RWPE2 (cell line): Measurements from ENCODE around the gene TPCN2.

Source experiments
- ATAC-seq: fragments of 200-7000 bp; cut with Tn5 transposase; 3 replicates; pipeline ENCODE4 v1.9.1; 2021; ENCODE audit warnings: low read depth
- DNase-seq: peaks from one replicate; pipeline ENCODE4 v3.0.0-alpha.2; 2020; ENCODE audit warnings: low spot score
- H3K27ac ChIP-seq: fragments of 450-650 bp; 2 replicates; pipeline ENCODE4 v1.5.1; 2017; ENCODE audit warnings: mild to moderate bottlenecking; ENCODE audit not compliant: poor library complexity, severe bottlenecking
- H3K27me3 ChIP-seq: fragments of 250-450 bp; sonication (Bioruptor Pico); 2 replicates; pipeline ENCODE4 v1.5.1; 2021; ENCODE audit warnings: mild to moderate bottlenecking, moderate library complexity; ENCODE audit not compliant: insufficient read depth, poor library complexity, severe bottlenecking
- H3K36me3 ChIP-seq: fragments of 250-450 bp; sonication (Bioruptor Pico); 2 replicates; pipeline ENCODE4 v1.5.1; 2020; ENCODE audit warnings: low read depth, mild to moderate bottlenecking, moderate library complexity
- H3K4me1 ChIP-seq: fragments of 250-450 bp; sonication (Bioruptor Pico); 2 replicates; pipeline ENCODE4 v1.5.1; 2021; ENCODE audit warnings: mild to moderate bottlenecking, moderate library complexity; ENCODE audit not compliant: insufficient read depth, poor library complexity, severe bottlenecking
- H3K4me3 ChIP-seq: fragments of 250-450 bp; sonication (Bioruptor Pico); 2 replicates; pipeline ENCODE4 v1.5.1; 2021; ENCODE audit warnings: mild to moderate bottlenecking, moderate library complexity; ENCODE audit not compliant: severe bottlenecking
- H3K9me3 ChIP-seq: fragments of 250-450 bp; sonication (Bioruptor Pico); 2 replicates; pipeline ENCODE4 v1.5.1; 2021; ENCODE audit warnings: mild to moderate bottlenecking, moderate library complexity; ENCODE audit not compliant: severe bottlenecking
- CTCF ChIP-seq: fragments of 450-650 bp; IDR thresholded peaks from one replicate; pipeline ENCODE4 v1.5.1; 2017; ENCODE audit warnings: mild to moderate bottlenecking, moderate library complexity; ENCODE audit not compliant: poor library complexity, severe bottlenecking

Gene TPCN2

GRCh38 chr11:69160296-69161116 is 111.8 kb downstream of the TPCN2 start:
- DNase-seq (no peak), ATAC-seq (no peak)
- Histone ChIP-seq H3K27me3 (no peaks in the 10 kb centered on the region), H3K4me1 (no peaks in the 10 kb centered on the region), H3K27ac (no peak overlapping the region), H3K36me3 (no peaks in the 10 kb centered on the region), H3K9me3 (no peaks in the 10 kb centered on the region), H3K4me3 (no peak overlapping the region)
- TF ChIP-seq CTCF = no peak

- Histone ChIP-seq H3K27ac (no peak overlapping the region), H3K4me1 (no peaks in the 10 kb centered on the region), H3K27me3 (no peaks in the 10 kb centered on the region), H3K36me3 (no peaks in the 10 kb centered on the region), H3K9me3 (no peaks in the 10 kb centered on the region), H3K4me3 (no peak overlapping the region)
- ATAC-seq (no peak), DNase-seq (no peak)
- TF ChIP-seq CTCF = no peak
Observed at GRCh38 chr11:69161117-69161407, 112.3 kb downstream of the TPCN2 start.

GRCh38 chr11:69162505-69162904 is 113.8 kb downstream of the TPCN2 start:
- H3K27me3 ChIP-seq = no peaks in the 10 kb centered on the region
- H3K27ac ChIP-seq = no peak overlapping the region
- H3K4me3 ChIP-seq = no peak overlapping the region
- no peak for TF ChIP-seq CTCF
- no peaks in the 10 kb centered on the region for H3K36me3 ChIP-seq
- H3K4me1 ChIP-seq = peaks cover 6% of the 10 kb centered on the region
- no peaks in the 10 kb centered on the region for H3K9me3 ChIP-seq
- ATAC-seq = no peak
- DNase-seq = no peak

GRCh38 chr11:69163842-69164241 is 115.1 kb downstream of the TPCN2 start:
- Histone ChIP-seq H3K36me3 (no peaks in the 10 kb centered on the region), H3K27me3 (no peaks in the 10 kb centered on the region), H3K9me3 (no peaks in the 10 kb centered on the region), H3K27ac (no peak overlapping the region), H3K4me1 (peaks cover 6% of the 10 kb centered on the region), H3K4me3 (no peak overlapping the region)
- ATAC-seq (no peak), DNase-seq (no peak)
- TF ChIP-seq CTCF = no peak

GRCh38 chr11:69164824-69165223 is 116.1 kb downstream of the TPCN2 start:
- H3K27ac ChIP-seq = no peak overlapping the region
- no peak for TF ChIP-seq CTCF
- H3K4me3 ChIP-seq = no peak overlapping the region
- ATAC-seq = no peak
- no peak for DNase-seq
- no peaks in the 10 kb centered on the region for H3K36me3 ChIP-seq
- H3K27me3 ChIP-seq = no peaks in the 10 kb centered on the region
- H3K9me3 ChIP-seq = no peaks in the 10 kb centered on the region
- H3K4me1 ChIP-seq = peaks cover 6% of the 10 kb centered on the region
